Activated CD8-positive, alpha-beta T cell treated with anti-CD3 and anti-CD28 coated beads, Interleukin-2, amount 10 ng/mL, durations not matched to agents 7 days and 5 days (primary cell): ENCODE data around the gene BRINP3. TPM values are rescaled to one million over a fixed set of nuclear protein-coding genes. Genes with fewer than 3 reads are reported as not detected.

Experiments used
- ATAC-seq: fragments of 150-1000 bp; cut with Tn5 transposase; one replicate; pipeline ENCODE4 v1.10.0; 2021; ENCODE audit warnings: moderate library complexity
- CTCF ChIA-PET: fragments of 350-600 bp; sonication (Branson Sonifier 250); formaldehyde crosslinking; loops from one replicate; lab custom pipeline; 2021; ENCODE audit warnings: antibody characterized with exemption; lab: Charles Lee
- POLR2A ChIA-PET: fragments of 350-600 bp; sonication (Branson Sonifier 250); formaldehyde crosslinking; loops from one replicate; lab custom pipeline; 2021; ENCODE audit warnings: antibody characterized with exemption; lab: Charles Lee
- DNase-seq: peaks from one replicate; pipeline ENCODE4 v3.0.0-alpha.2; 2020
- H3K27ac Mint-ChIP-seq: one replicate; pipeline ENCODE4 v1.8.0; 2021; ENCODE audit warnings: mild to moderate bottlenecking, mixed read lengths
- H3K27me3 Mint-ChIP-seq: one replicate; pipeline ENCODE4 v1.8.0; 2021; ENCODE audit warnings: low read depth, mixed read lengths
- H3K36me3 Mint-ChIP-seq: one replicate; pipeline ENCODE4 v1.8.0; 2021; ENCODE audit warnings: low read depth, mixed read lengths
- H3K4me1 Mint-ChIP-seq: one replicate; pipeline ENCODE4 v1.8.0; 2021; ENCODE audit warnings: low read depth, mixed read lengths
- H3K4me3 Mint-ChIP-seq: one replicate; pipeline ENCODE4 v1.8.0; 2021; ENCODE audit warnings: mild to moderate bottlenecking, mixed read lengths
- H3K9me3 Mint-ChIP-seq: one replicate; pipeline ENCODE4 v1.8.0; 2022; ENCODE audit warnings: mixed read lengths; ENCODE audit not compliant: insufficient read depth
- total RNA-seq, 2 experiments: library from RNA; stranded (reverse); gene quantifications; one replicate each; pipeline ENCODE4 v1.2.3, GENCODE V29; 2021

BRINP3 gene
- total RNA-seq, 2 experiments from 2014 or later, result not detected

- Mint-ChIP-seq H3K27me3 (no peaks in the 10 kb centered on the region), H3K9me3 (no peaks in the 10 kb centered on the region), H3K4me3 (no peak overlapping the region), H3K4me1 (no peaks in the 10 kb centered on the region), H3K27ac (no peak overlapping the region), H3K36me3 (no peaks in the 10 kb centered on the region)
- ATAC-seq (no peak), DNase-seq (no peak)
- ChIA-PET CTCF (no interaction called here), POLR2A (no interaction called here)
These were observed 409.4 kb downstream of the BRINP3 start for GRCh38 chr1:190068304-190068703.

DNA sequence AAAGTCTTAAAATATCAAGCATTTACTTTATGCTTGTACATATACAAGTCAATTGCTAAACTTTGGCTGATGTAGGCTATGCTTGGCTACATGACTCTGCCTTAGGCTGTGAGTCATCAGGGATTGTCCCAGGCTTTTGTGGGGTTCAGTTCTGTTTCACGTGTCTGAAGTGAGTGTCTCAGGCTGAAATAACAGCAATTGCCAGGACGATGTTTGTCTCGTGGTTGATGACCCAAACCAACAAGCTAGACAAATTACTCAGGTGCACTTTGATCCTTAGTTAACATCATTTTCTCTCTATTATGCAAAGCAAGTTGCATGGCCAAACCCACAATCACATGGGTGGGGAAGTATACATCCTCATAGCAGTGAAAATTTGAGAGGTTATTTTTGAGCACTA, 410.1 kb downstream of the BRINP3 start:
- H3K4me1 Mint-ChIP-seq, result no peaks in the 10 kb centered on the region
- no peaks in the 10 kb centered on the region for H3K36me3 Mint-ChIP-seq
- ChIA-PET POLR2A (no interaction called here), CTCF (no interaction called here)
- ATAC-seq, result no peak
- H3K27me3 Mint-ChIP-seq, result no peaks in the 10 kb centered on the region
- H3K9me3 Mint-ChIP-seq, result no peaks in the 10 kb centered on the region
- no peak for DNase-seq
- no peak overlapping the region for H3K4me3 Mint-ChIP-seq
- no peak overlapping the region for H3K27ac Mint-ChIP-seq

- CTCF ChIA-PET, result no interaction called here
- Mint-ChIP-seq H3K27ac (no peak overlapping the region), H3K4me1 (no peaks in the 10 kb centered on the region)
These were observed 411.7 kb downstream of the BRINP3 start for GRCh38 chr1:190066011-190066410.

GRCh38 chr1:190049314-190049713, 428.4 kb downstream of the BRINP3 start:
- H3K4me1 Mint-ChIP-seq, result no peaks in the 10 kb centered on the region
- DNase-seq (no peak), ATAC-seq (no peak)
- H3K4me3 Mint-ChIP-seq, result no peak overlapping the region
- peaks cover 12% of the 10 kb centered on the region for H3K9me3 Mint-ChIP-seq
- H3K27me3 Mint-ChIP-seq, result no peaks in the 10 kb centered on the region
- no peak overlapping the region for H3K27ac Mint-ChIP-seq
- ChIA-PET CTCF (no interaction called here), POLR2A (no interaction called here)
- H3K36me3 Mint-ChIP-seq, result no peaks in the 10 kb centered on the region

More at GRCh38 chr1:190066011-190066410, 411.7 kb downstream of the BRINP3 start:
- POLR2A ChIA-PET, result no interaction called here
- no peak overlapping the region for H3K4me3 Mint-ChIP-seq
- ATAC-seq, result no peak
- H3K36me3 Mint-ChIP-seq, result no peaks in the 10 kb centered on the region
- no peak for DNase-seq
- no peaks in the 10 kb centered on the region for H3K9me3 Mint-ChIP-seq
- H3K27me3 Mint-ChIP-seq, result no peaks in the 10 kb centered on the region
